ENCODE data around the gene JPH3.

- no peak for TF ChIP-seq CTCF (IDR thresholded peaks at IDR 0.05)
- TF ChIP-seq POLR2A (IDR thresholded peaks at IDR 0.05) = no peak
These were observed 93.2 kb downstream of the JPH3 start for GRCh38 chr16:87695534-87695933.
